Suppressor macrophage treated with lipopolysaccharide for 4 hours (primary cell): ENCODE measurements around the gene CLASRP.

ENCODE experiments used
- DNase-seq: peaks from one replicate; pipeline ENCODE4 v3.0.0-alpha.2; 2020

The CLASRP gene

GRCh38 chr19:45090034-45090433 lies 51.2 kb downstream of the CLASRP start:
- no peak for DNase-seq

GRCh38 chr19:45090606-45091005 lies 51.8 kb downstream of the CLASRP start:
- no peak for DNase-seq

DNA sequence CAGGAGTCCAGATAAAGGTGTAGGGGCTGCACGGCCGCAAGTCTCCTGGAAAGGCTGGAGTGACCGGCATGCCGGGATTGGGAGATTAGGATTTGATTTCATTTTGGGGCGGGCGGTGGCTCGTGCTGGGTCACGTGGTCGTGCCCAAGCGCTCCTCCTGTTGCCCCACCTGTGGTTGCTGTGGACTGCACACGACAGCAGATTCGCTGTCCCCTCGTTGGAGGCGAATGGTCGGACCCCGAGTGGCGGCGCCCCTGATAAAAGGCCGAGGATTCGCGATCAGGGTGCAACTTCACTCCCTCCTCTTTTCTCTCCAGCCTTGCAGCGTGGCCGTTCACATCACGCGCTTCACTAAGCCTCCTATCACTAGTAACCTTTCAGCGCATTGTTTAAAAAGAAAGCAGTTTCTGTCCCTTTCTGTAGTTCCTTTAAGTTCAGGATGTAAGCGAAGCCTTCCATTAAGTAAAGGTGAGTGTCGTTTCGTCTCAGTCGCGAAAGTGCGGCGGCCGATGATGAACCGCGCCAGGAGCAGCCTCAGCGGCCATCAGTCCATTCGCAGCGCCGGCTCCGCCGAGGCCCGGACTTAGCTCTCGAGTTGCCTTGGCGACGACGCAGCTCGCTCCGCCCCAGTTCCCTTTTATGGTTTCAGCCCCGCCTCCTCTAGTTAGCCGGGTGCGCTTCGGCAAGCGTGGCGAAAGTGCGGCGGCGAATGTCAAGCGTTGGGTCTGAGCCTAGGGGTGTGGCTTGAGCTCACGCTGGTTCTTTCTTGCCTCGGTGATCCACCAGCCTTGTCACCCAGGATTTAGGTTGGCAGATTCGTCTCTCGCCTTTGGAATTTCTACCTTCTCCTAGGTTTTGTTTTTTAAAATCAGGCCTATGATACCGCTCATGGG lies 52.4 kb downstream of the CLASRP start:
- peak; percentile 99 for DNase-seq

DNA sequence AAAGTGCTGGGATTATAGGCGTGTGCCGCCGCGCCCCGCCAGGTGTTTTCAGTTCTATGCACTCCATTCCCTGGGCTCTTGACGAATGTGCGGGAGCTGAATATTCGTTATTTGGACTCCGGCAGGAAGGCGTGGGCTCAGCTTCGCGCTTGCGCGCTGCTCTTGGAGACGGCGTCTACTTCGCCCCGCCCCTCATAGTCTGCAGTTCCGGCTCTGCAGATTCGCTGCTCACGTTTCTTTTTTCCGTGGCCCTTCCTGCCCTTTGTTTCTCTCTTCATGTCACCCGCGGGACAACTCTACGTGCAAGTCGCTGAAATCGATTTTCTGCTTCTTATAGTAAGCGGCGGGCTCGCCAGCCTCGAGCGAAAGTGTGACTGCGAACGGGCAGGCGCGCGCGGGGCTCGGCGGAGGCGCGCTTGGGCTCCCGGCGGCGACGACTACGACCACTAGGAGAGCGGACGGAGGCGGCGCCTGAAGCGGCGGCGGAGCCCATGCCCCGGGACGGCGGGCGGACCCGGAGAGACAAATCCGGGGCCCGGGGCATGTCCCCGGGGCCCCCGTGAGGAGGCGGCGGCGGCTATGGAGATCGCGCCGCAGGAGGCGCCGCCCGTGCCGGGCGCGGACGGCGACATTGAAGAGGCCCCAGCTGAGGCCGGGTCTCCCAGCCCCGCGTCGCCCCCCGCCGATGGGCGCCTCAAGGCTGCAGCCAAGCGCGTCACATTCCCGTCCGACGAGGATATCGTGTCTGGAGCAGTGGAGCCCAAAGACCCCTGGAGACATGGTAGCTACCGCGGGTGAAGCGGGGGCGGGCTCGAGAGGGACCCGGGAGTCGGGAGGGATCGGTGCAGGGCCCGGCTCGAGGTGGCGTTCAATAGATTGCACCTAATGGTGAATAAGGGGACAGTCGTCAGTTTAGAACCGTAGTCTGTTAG lies 54.2 kb downstream of the CLASRP start, which contains the start of gene PPP1R37:
Gene PPP1R37 (plus strand): TSS at position 433 of the 932 bp plus-strand sequence. CDS start 147 bp downstream, at position 580.
- peak; percentile 98 for DNase-seq

- no peak for DNase-seq
Measured at GRCh38 chr19:45094137-45094536, 55.3 kb downstream of the CLASRP start.

- no peak for DNase-seq
Measured at GRCh38 chr19:45094707-45095106, 55.9 kb downstream of the CLASRP start.

DNA sequence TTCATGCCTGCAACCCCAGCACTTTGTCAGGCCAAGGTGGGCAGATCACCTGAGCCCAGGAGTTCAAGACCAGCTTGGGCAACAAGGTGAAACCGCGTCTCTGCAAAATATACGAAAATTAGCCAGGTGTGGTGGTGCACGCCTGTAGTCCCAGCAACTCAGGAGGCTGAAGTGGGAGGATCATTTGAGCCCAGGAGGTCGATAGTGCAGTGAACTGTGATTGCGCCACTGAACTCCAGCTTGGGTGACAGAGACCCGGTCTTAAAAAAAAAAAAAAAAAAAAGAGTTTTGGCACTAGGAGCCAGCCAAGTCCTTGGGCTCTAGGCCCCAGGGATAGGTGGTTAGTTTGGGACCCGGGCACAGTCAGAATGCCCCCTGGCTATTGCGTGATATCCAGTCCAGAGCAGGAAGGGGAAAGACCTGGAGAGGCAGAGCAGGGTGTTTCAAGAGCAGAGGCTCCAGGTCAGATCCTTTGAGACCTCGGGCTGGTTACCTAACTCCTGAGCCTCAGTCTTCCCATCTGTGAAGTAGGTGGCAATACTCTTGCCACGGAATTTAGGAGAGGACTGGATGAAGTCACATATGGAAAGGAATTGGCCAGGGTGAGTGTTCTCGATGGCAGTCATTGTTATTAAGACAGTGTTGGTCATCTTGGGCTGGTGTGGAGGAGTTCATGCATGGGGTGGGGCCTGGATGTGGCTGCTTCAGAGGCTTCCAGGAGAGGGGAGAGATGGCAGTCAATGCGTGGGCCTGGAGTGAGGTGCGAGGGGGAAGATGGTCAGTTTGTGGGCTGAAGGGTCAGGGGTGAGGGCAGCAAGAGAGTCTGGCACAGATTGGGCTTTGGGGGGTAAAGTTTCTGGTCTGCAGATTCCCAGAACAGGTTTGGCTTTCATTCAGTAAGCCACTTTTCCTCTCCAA lies 56.9 kb downstream of the CLASRP start:
- DNase-seq = no peak

GRCh38 chr19:45096700-45097099 lies 57.9 kb downstream of the CLASRP start:
- no peak for DNase-seq

DNA sequence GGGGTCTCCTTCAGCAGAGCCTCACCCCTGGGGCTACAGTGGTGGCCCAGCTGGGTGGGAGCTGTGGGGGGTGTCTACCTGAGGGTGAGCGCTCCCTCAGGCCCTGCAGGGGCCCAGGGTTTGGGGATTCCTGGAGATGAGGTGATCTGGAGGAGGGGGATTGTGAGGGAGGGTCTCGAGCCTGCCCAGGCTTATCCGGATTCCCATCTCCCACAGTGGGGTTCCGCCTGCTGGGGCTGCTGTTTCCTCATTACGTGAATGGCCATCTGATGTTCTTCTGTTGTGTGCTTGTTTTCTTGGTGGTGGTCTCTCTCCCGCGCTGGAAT lies 58.6 kb downstream of the CLASRP start:
- DNase-seq = no peak

- peak; percentile 91 for DNase-seq
Measured at GRCh38 chr19:45097776-45098520, 59.1 kb downstream of the CLASRP start.

GRCh38 chr19:45098521-45099466 lies 59.9 kb downstream of the CLASRP start:
- no peak for DNase-seq

- DNase-seq = no peak
Measured at GRCh38 chr19:45099467-45100191, 60.8 kb downstream of the CLASRP start.

DNA sequence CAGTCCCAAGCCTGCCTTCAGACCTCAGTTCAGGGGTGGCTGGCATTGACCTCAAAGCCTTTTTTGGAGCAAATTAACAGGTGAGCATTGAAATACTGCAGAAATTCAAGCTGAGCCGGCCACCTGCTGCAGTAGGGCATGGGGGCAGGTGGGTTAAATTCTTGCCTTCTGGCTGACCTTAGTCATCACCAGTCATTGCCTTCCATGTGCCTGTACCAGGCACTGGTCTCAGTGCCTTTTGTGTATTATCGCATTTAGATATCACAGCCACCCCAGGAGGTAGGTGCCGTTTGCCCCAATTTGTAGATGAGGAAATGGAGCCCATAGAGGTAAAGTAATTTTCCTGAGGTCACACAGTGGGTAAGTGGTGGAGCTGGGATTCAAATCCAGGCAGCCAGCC lies 61.4 kb downstream of the CLASRP start:
- no peak for DNase-seq

GRCh38 chr19:45100846-45101252 lies 62.0 kb downstream of the CLASRP start:
- DNase-seq = no peak

- no peak for DNase-seq
Measured at GRCh38 chr19:45101806-45102205, 63.0 kb downstream of the CLASRP start.

GRCh38 chr19:45102481-45102880 lies 63.6 kb downstream of the CLASRP start:
- no peak for DNase-seq

DNA sequence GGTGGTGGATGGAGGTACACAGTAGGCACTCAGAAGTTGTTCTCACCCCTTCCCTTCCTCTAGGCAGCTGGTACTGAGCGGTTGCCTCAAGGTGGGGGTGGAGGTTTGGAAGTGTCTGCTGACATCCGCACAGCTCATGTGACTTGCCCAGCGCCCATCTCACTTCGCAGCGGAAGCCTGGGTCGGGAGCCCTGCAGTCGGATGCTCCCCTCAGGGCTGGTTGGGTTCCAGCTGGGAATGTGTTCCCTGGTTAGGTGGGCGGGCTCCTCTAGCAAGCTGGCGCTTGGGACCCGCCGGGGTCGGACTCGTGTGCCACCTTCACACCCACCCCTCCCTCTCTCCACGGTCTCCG lies 64.3 kb downstream of the CLASRP start:
- no peak for DNase-seq

- no peak for DNase-seq
Measured at GRCh38 chr19:45103508-45104319, 64.9 kb downstream of the CLASRP start.
